Stimulated activated CD8-positive, alpha-beta memory T cell treated with anti-CD3 and anti-CD28 coated beads, Interleukin-7, amount 100 ng/mL, for 4 hours (primary cell): ENCODE results near the gene TMTC1.

ENCODE experiments used
- DNase-seq, 2 donors: peaks; one replicate each; pipeline ENCODE4 v3.0.0-alpha.2; 2020; ENCODE audit warnings: low read depth in 2 of 2

Gene TMTC1

DNA sequence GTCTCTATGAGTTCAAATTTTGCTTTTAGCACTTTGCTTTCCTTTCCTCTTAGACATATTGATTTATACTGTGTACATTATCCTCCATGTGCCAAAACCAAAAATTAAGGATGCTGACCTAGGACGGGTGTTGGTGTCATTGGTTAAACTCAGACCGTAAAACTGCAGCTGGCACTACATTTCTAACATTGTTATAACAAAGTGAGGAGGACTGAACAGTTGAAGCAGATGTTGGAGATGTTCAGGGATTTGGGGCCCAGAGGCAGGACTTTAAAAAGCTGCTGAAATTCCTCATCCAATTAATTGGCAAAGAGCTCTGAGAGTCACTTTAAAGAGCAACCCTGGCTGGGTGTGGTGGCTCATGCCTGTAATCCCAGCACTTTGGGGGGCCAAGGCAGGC lies 72.4 kb downstream of the TMTC1 start:
- no peak for DNase-seq

DNA sequence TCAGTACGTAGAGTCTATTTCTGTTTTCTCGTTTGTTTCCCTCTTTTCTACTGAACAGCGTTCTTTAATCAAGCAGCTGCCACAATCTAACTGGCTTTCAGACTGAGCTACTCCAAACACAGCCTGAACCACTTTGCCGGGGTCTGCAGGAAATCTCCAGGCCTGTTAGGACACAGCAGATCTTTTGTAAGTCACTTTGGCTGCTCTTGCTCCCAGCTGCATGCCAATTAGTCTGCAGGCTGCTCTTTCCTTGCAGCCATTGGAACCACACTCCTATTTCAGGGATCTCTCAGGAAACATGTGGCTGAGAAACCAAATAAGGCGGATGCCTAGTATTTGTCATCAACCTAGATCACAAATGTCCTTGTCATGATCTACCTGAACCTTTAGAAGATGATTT lies 73.6 kb downstream of the TMTC1 start:
- DNase-seq: no peak

DNA sequence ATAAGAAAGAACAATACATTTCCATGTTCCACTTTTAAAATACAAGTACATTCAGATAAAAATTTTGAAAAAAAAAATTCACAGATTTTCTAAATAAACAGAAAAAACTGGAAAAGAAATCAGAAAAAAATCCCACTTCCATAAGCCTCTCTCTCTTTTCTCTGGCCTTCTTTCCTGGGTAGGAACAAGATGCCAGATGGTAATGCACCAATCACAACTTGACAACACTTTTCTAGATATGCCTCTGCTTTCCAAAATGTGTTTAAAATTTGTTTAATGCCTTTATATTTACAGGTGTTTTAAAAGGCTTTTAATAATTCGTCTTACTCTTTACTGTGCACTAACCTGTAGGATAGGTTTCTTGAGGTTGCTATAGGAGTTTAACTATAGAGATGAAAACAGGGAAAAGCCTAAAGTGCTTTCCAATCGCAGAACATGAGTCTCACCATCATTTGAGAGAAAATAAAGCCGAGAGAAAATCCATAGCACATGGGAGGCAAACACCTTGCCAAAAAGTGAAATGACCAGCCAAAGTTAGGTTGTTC lies 74.2 kb downstream of the TMTC1 start:
- DNase-seq: no peak

DNA sequence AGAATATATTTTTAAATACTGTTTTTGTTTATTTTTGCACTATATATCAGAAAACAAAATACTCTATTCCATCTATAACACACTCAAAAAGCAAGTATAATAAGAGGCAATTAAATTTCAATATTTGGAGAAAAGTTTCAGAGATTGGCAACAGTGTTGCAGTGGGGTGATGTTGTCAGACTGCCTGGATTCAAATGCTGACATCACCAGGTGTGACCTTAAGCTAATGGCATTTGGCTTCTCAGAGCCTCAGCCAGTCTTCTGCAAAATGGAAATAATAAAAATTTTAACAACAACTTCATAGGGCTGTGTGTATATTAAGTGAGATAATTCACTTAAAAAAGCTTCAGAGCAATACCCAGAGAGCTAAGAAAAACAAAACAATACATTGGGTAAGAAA lies 74.7 kb downstream of the TMTC1 start:
- DNase-seq: no peak

DNA sequence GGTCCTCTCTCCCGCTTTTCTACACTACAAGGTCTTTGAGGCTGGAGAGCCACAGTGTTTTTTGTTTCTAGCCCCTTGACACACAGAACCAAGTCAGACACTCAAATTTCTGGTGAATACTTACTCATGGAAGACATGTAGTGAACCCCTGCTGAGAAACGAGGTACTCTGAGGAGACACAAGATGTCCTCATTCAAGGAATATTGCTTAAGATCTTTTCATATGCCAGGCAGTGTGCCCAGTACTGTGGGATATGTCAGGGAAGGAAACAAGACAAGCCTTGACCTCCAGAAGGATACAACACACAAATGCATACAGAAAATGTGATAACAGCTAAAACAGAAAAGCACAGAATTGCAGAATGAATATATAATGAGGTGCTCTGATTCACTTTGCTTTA lies 75.9 kb downstream of the TMTC1 start:
- DNase-seq: no peak

DNA sequence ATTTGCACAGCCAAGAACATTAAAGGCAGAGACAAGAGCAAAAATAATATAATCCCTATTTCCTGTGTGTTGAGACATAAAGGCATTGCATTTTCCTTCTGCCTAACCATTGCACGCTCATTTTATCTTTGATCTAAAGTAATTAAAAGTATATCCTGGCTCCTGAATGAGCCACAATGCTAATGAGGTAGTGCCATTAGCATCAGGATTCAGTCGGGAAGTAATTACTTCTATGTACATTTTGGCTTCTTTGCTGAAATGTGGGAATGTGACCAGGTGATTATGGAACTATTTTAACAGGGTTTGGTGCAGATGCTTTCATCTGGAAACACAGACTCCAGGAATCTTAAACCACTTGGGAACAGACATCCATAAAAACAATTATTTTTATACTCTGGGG lies 77.4 kb downstream of the TMTC1 start:
- no peak for DNase-seq

DNA sequence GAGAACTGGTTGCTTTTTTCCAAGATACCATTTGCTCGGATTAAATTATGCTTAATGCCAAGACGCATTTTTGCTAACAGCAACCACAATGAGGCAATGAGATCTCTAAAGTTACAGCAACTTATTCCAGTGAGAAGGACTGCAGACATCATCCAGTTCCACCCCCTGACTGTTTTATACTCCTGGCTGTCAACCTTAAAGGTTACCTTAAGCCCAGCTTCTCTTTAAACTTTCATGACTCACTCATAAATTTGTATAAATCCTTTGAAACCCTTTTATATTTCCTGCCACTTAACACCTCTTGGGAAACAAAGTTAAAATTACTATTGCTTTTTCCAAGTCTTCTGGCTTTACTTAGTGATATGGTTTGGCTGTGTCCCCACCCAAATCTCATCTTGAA lies 80.2 kb downstream of the TMTC1 start:
- no peak for DNase-seq

DNA sequence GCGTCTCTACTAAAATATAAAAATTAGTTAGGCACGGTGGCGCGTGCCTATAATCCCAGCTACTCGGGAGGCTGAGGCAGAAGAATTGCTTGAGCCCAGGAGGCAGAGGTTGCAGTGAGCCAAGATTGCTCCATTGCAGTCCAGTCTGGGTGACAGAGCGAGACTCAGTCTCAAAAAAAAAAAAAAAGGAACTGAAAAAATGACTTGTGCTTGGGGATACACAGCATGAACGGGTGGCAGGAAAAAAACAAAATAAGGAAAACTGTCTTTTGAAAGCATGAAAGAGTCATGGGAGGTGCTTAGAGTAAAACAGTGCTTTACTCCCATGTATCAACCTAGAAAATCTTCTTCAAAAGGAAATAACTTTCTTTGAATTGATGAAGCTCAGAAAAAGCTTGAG lies 80.8 kb downstream of the TMTC1 start:
- DNase-seq: no peak

DNA sequence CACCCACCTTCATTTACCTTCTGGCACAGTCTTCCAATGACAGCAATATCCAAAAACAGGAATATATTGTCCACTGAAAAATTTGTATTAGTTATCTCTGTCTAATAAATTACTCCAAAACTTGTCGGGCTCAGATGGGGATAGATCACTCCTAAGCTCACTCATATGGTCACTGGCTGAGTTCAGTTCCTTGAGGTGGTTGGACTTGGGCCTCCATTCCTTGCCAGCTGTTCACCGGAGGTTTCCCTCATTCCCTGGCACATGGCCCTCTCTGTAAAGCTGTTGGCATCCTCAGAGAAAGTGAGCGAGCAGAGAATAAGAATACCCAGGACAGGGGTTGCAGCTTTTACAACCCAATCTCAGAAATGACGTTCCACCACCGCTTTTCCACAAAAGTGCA lies 81.5 kb downstream of the TMTC1 start:
- DNase-seq: no peak

DNA sequence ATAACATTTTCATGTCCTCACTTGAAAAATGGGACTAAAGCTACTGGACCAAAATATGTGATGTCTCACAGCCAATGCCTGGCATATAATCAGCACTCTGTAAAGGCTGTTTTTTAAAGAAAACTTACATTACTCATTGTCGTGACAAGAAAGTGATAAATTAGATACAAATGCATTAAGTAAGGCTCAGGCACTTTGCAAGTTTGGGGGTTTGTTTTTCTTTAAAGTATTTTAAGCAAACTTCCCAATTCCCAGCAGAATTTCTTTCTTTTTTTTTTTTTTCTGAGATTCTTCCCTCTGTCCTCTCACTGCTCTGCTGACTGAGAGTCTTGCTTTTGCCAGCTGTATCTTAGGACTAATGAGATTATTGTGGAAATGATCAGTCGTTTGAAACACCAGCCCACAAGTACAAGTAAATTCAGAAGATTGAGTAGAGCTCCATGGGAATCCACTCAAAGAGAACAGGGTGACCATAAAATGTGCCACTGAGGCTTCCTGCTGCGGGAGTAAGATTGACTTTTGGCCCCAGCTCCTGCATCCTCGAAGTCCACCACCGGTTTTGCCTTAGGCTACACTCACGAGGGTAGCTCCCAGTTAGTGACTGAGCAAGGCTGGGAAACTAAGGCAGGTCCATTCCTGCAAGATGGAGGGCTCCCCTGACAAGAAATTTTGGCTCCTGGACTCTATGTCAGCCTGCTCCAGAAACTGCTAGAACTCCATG lies 82.8 kb downstream of the TMTC1 start:
- DNase-seq: no peak

DNA sequence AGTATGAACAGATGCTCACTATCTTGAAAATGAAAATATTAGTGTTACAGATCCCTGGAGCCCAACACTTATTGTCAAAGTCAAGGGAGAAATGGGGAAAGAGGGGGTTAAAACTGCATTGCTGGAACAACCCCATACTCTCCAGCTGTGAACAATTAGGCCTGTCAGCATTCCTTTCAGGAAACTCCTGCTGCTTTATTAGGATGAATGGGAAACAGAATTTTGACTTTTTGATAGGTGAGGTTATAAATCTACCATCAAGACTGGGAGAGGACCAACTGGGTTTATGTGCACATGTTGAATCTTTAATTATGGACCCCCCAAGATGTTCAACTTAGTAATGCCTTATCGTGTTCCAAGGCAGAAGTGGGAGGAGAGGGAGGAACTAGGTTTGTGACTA lies 85.0 kb downstream of the TMTC1 start:
- no peak for DNase-seq

DNA sequence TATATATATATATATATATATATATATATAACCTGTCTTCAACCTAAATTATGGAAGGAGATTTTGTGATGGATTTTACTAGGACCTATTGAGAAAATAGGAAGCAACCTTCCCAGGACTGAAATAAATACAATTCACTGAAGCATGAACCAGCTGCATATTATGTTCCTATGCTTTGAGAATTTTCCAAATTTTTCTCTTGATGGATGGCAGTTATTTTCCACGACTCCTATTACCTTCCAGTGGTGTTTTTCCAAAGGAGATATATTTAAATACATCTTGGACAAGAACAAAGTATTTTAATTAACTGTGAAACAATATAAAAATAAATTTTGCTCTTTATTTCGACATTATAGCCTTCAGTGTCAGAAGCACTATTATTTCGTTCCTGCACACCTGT lies 87.9 kb downstream of the TMTC1 start:
- no peak for DNase-seq

DNA sequence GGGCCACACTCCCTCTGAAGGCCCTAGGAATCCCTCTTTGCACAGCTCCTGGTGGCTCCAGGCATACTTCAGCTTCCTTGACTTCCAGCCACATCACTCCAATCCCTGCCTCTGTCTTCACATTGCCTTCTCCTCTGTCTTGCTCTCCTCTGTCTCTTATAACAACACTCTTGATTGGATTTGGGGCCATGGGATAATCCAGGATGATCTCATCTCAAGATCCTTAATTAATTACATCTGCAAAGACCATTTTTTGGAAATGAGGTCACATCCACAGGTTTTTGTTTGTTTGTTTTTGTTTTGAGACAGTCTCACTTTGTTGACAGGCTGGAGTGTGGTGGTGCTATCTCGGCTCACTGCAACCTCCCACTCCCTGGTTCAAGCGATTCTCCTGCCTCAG lies 88.7 kb downstream of the TMTC1 start:
- DNase-seq: no peak

DNA sequence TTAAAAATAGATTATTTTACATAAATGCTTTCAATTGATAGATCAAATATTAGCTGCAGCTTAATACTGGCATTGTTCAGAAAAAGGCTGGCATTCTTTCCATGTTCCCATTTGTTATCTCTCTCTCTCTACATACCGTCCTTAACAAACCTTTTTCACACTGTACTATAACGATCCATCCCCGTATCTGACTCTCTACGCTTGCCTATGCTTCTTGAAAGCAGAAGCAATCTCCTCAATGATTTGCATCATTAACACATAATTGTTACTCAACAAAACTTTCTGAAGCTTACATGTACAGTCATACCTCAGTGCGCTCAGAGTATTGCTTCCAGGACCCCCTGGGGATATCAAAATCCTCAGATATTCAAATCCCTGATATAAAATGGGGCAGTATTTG lies 89.7 kb downstream of the TMTC1 start:
- no peak for DNase-seq

DNA sequence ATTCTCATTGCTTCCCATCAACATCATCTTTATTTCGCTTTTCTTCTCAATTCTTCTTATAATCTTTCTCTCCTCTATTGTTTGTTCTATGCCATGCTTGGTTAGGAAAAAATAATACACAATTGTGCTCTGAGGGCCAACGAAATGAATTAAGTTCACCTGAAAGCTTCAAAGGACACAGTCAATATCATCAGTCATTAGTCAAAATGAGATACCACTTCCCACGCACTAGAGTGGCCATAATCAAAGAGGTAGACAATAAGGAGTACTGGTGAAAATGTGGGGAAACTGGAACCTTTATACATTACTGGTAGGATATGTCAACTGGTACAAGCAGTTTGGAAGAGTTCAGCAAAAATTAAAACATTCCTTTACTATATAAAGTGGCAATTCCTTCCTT lies 91.5 kb downstream of the TMTC1 start:
- DNase-seq: no peak

DNA sequence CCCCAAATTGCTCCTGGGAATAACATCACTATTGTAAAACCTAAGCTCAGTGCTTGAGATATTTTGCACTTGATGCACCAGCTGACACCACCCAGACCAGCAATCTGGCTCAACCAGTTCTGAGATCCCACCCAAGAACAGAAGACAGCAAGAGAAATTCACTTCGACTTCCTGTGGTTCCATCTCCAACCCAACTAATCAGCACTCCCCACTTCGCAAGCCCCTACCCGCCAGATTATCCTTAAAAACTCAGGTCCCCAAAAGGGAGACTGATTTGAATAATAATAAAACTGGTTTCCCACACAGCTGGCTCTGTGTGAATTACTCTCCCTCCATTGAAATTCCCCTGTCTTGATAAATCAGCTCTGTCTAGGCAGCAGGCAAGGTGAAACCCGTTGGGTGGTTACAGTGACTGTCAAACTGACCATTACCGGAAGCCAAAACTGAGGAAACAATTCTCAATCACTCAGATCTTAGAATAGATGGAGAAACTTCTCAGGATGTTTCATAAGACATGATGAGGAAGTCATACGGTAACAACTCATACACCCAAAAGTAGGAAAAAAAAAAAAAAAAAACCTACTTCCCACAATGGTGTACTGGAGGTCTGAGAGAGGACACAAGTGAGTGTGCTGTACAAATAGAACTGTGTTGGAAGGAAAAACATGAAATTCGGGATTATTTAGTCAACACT lies 92.4 kb downstream of the TMTC1 start:
- DNase-seq: no peak

DNA sequence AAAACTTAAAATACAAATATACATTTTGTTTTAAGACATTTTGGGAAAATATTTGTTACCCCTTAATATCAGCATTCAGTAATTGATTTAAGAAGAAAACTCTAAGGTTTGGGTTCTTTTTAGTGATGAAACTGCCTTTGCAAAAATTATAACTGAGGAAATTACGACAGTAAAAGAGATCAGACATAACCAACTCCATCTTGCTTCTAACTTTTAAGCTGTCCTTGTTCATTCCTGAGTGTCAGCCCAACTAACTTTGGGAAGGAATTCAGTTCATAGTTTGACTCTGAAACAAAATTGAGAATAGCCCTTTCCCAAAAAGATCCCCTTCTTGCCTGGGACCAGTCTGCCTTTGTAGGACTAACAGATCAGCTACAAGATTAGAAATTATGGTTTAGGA lies 93.0 kb downstream of the TMTC1 start:
- no peak for DNase-seq

DNA sequence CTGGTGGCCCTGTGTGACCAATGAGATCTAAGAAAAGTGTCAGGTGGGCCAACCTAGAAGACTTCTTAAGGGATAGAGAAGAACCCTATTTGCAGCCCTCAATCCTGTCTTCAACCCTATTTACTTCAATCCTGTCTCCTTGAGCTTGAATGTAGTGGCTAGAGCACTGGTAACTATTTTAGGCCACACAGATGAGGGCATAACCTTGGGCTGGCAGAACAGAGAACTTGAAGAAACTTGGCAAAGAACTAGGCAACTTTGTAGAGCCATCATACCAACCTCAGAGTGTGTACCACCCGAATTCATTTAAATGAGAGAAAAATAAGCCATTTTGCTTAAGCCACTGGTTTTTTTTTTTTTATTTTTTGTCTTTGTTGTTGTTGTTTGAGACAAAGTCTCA lies 94.8 kb downstream of the TMTC1 start:
- no peak for DNase-seq

DNA sequence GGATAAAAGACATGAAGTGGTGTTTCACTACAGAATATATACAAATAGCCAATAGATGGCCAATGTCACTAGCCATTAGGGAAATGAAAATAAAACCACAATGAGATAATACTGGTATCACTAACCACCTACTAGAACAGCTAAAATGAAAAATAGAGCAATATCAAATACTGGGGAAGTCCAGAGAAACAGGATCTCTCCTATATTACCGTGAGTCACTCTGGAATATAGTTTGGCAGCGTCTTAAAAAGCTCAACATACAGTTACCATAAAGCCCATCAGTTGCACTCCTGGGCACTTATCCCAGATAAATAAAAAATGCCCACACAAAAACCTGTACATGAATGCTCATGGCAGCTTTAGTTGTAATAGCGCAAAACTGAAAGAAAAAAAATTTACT lies 101.7 kb downstream of the TMTC1 start:
- no peak for DNase-seq

DNA sequence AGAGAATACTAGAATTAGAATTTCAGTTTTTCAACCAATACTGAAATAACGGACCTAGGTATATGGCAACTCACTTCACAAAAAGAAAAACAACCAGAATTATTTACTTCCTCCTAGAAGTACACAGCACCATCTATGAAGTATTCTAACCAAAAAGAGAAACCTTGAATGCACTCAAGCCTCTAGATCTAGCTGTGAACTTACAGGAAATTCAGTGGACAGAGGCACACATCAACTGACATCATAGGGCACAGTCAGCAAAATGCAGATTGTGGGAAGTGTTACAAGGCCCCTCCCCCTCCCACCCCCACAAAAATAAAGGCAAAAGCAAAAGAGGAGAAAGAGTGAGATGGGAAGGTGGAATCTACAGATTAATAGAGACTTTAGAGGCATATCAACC lies 102.4 kb downstream of the TMTC1 start:
- no peak for DNase-seq

DNA sequence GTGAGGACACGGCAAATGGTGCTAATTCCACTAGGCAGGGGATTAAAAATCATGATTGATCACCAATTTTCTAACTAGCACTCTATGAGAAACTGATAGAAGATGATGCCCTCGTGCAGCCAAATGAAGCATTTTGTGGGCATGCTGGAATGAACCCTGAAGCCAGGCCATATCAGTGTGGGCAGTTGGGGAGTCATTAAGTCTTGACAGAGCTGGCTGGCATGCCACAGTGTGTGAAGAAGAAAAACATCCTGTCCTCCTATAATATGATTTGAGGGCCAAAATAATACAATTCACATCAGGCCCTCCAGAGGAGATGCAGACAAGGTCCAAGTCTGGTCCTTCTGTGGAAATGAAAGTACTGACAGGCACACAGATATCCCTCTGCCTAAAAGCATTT lies 107.1 kb downstream of the TMTC1 start:
- no peak for DNase-seq

DNA sequence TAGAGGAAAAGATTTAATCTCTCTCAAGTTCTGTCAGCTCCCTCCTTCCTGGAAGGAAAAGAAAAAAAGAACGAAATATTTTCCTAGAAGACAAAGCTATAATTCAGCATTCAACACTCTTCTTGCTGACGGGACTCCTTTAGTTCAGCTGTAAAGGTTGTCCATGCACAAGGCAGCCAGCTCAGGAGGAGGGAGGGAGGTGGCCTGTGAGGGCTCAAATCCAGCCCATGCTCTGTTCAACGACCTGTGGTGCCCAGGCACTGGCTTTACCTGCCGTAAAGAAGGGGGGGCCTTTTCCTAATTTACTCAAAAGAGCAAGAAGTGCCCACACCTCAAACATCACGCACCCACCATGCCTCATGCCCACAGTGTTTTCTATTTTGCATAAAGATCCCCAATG lies 109.3 kb downstream of the TMTC1 start:
- no peak for DNase-seq

DNA sequence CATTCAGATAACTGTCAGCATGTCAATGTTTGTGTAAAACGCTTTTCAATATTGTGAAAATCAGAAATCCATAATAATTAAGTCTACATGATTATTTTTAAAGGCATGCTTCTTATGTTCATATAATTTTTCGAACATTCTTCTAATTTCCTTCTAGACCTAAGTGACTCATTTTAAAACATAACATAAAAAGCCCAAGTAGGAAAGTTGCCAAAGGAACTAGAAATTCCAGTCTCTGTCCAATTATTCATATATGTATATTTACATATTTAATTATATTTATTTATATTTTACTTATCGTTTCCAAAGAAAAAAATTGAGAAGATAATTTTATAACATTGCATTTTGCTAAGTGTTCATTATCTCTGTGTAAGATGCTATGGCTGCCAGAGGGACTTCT lies 110.4 kb downstream of the TMTC1 start:
- DNase-seq: no peak

DNA sequence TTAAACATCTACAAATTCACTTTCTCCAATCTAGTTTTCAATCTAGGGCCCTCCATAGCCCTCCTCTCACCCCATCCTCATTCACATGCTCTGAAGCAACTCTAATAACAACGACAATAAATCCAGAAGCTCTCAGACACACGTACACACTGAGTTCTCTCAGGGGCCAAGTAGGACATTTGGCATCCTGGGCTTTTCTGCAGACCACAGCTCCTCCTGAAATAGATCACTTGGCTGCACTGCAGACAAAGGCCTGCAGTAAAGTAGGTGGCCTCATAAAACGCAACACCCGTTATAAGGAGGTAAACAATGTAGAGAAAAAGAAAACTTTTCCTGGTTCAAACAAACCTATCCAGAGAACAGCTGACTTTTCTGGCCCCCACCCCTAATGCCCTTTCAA lies 111.2 kb downstream of the TMTC1 start:
- no peak for DNase-seq
